GM12878 (cell line): ENCODE data around the gene SPINK4. TPM values are rescaled to one million over a fixed set of nuclear protein-coding genes. Genes with fewer than 3 reads are reported as not detected.

Source experiments
- ATAC-seq: fragments of 200-7000 bp; cut with Tn5 transposase; 3 replicates; pipeline ENCODE4 v1.9.1; 2020; ENCODE audit warnings: mild to moderate bottlenecking, moderate library complexity
- BruUV-seq: library from RNA; stranded (reverse); fragments of 400-500 nt; replicated peaks from 2 replicates; lab custom pipeline; 2021; lab: Mats Ljungman, UMichigan
- CTCF ChIA-PET: fragments of 300-600 bp; sonication (Branson Sonifier 250); formaldehyde crosslinking; extraction: SDS; loops from one replicate; lab custom pipeline; 2021; ENCODE audit warnings: inconsistent platforms; lab: Yijun Ruan, JAX
- POLR2A ChIA-PET: fragments of 350-600 bp; formaldehyde crosslinking; extraction: SDS; loops from one replicate; lab custom pipeline; 2021; ENCODE audit warnings: inconsistent platforms; lab: Charles Lee
- RAD21 ChIA-PET: fragments of 300-600 bp; sonication (Branson Sonifier 250); formaldehyde crosslinking; loops from one replicate; lab custom pipeline; 2023; ENCODE audit warnings: antibody characterized with exemption; ENCODE audit not compliant: unreplicated experiment; lab: Charles Lee
- SMC1A ChIA-PET: fragments of 300-600 bp; sonication (Branson Sonifier 250); formaldehyde crosslinking; loops from one replicate; lab custom pipeline; 2023; ENCODE audit not compliant: unreplicated experiment, uncharacterized antibody; lab: Charles Lee
- DNase-seq: peaks from one replicate; pipeline ENCODE4 v3.0.0-alpha.2; 2011; ENCODE audit warnings: low read depth, low spot score
- FAIRE-seq: peaks from 3 replicates; lab custom pipeline; 2011; peaks lifted over from hg19 to GRCh38; lab: Jason Lieb, UNC
- H2AFZ ChIP-seq: 2 replicates; pipeline ENCODE4 v1.6.0; 2011; ENCODE audit warnings: low read depth, low read length, control low read depth; ENCODE audit not compliant: control insufficient read depth
- H3K27ac ChIP-seq: 2 replicates; pipeline ENCODE4 v1.5.1; 2011; ENCODE audit warnings: control low read depth; ENCODE audit not compliant: control insufficient read depth, insufficient read depth
- H3K27me3 ChIP-seq, 2 experiments: replicated peaks in 1 of 2; 2 replicates each; pipeline versions ENCODE4 v1.6.0 to v1.6.1; 2011; ENCODE audit warnings: low read length in 1 of 2; ENCODE audit not compliant: control insufficient read depth in 2 of 2, insufficient read depth in 2 of 2
- H3K36me3 ChIP-seq, 2 experiments: 2 replicates each; pipeline ENCODE4 v1.5.1; 2011; ENCODE audit warnings: low read length in 1 of 2; ENCODE audit not compliant: control insufficient read depth in 2 of 2, insufficient read depth in 2 of 2
- H3K4me1 ChIP-seq: 2 replicates; pipeline ENCODE4 v1.6.1; 2011; ENCODE audit warnings: mild to moderate bottlenecking, low read length, moderate library complexity, mixed read lengths; ENCODE audit not compliant: control insufficient read depth, insufficient read depth
- H3K4me2 ChIP-seq: 2 replicates; pipeline ENCODE4 v1.6.0; 2011; ENCODE audit warnings: control low read depth; ENCODE audit not compliant: control insufficient read depth, insufficient read depth
- H3K4me3 ChIP-seq: fragments of 200-600 bp; sonication (generic); 2 replicates; pipeline ENCODE4 v1.5.1; 2016
- H3K79me2 ChIP-seq: 2 replicates; pipeline ENCODE4 v1.6.0; 2011; ENCODE audit warnings: low read length; ENCODE audit not compliant: control insufficient read depth, insufficient read depth
- H3K9ac ChIP-seq: 2 replicates; pipeline ENCODE4 v1.8.0; 2011; ENCODE audit warnings: low read length, control low read depth, mixed read lengths; ENCODE audit not compliant: control insufficient read depth, insufficient read depth
- H3K9me3 ChIP-seq: replicated peaks from 3 replicates; pipeline ENCODE4 v1.5.1; 2011; ENCODE audit warnings: mild to moderate bottlenecking, low read length; ENCODE audit not compliant: control insufficient read depth, insufficient read depth
- H4K20me1 ChIP-seq: 2 replicates; pipeline ENCODE4 v1.6.0; 2011; ENCODE audit not compliant: control insufficient read depth, insufficient read depth
- BCL11A ChIP-seq: IDR thresholded peaks from 2 replicates; pipeline ENCODE4 v1.6.1; 2011; ENCODE audit warnings: low read depth, low read length
- BMI1 ChIP-seq: fragments of 450-650 bp; IDR thresholded peaks from 2 replicates; pipeline ENCODE4 v1.6.1; 2016; ENCODE audit warnings: mild to moderate bottlenecking, moderate library complexity, borderline replicate concordance
- CEBPB ChIP-seq, 2 experiments: fragments of 150-350 bp in 1 of 2; IDR thresholded peaks; 2 replicates each; pipeline ENCODE4 v1.6.1; 2012 to 2014; ENCODE audit warnings: low read depth in 2 of 2, low read length in 2 of 2, borderline replicate concordance in 1 of 2, inconsistent platforms in 1 of 2
- DPF2 ChIP-seq: fragments of 450-650 bp; IDR thresholded peaks from 2 replicates; pipeline ENCODE4 v1.6.1; 2017; ENCODE audit warnings: mild to moderate bottlenecking
- ESRRA ChIP-seq: IDR thresholded peaks from 2 replicates; pipeline ENCODE4 v1.6.1; 2012; ENCODE audit warnings: mild to moderate bottlenecking, low read length, improper control_type of control experiment
- FOXK2 ChIP-seq: fragments of 450-650 bp; IDR thresholded peaks from 2 replicates; pipeline ENCODE4 v1.6.1; 2017; ENCODE audit warnings: mild to moderate bottlenecking, moderate library complexity
- HCFC1 ChIP-seq: fragments of 150-350 bp; IDR thresholded peaks from 2 replicates; pipeline ENCODE4 v1.6.1; 2014; ENCODE audit warnings: low read length
- KDM1A ChIP-seq: fragments of 200-600 bp; sonication (generic); IDR thresholded peaks from 2 replicates; pipeline ENCODE4 v1.6.1; 2016; ENCODE audit warnings: borderline replicate concordance
- RB1 ChIP-seq: fragments of 450-650 bp; formaldehyde crosslinking; IDR thresholded peaks from 2 replicates; pipeline ENCODE4 v1.6.1; 2017; ENCODE audit warnings: mild to moderate bottlenecking, borderline replicate concordance
- RBBP5 ChIP-seq: fragments of 200-600 bp; sonication (generic); conservative IDR thresholded peaks from 2 replicates; pipeline ENCODE4 v1.6.1; 2016
- SREBF2 ChIP-seq: IDR thresholded peaks from 2 replicates; pipeline ENCODE4 v1.6.1; 2012; ENCODE audit warnings: mild to moderate bottlenecking, low read length
- TCF3 ChIP-seq: IDR thresholded peaks from 2 replicates; pipeline ENCODE4 v1.6.1; 2012; ENCODE audit warnings: low read depth, mild to moderate bottlenecking, low read length, borderline replicate concordance; ENCODE audit not compliant: insufficient read depth
- WGBS: methylation state at CpG from one replicate; pipeline ENCODE4 v1.1.6; 2016; ENCODE audit warnings: low lambda C conversion rate; ENCODE audit not compliant: insufficient replicate concordance, insufficient coverage; ENCODE audit errors: missing lambda C conversion rate; 5-methylcytosine and 5-hydroxymethylcytosine counted together
- in situ Hi-C: fragments of 300-500 bp; cut with MboI; formaldehyde crosslinking; loops from 9 replicates; pipeline ENCODE4 v1.14.3; 2018; ENCODE audit warnings: mixed read lengths
- intact Hi-C: fragments of 100-400 bp; cut with micrococcal nuclease; formaldehyde crosslinking; loops from one replicate; pipeline ENCODE4 v1.14.2; 2022; ENCODE audit not compliant: unreplicated experiment
- polyA plus RNA-seq, 11 experiments: library from polyadenylated mRNA; depleted of rRNA in 4 of 11; unstranded in 6 of 11; stranded (reverse) in 5 of 11; fragments of >200 nt; fragmentation: Nextera tagmentation in 4 of 11; fragmentation: Illumina TruSeq in 1 of 11; extraction: Ambion mirVana in 4 of 11; extraction: Trizol in 1 of 11; gene quantifications; 1 replicate in 1 of 11; 2 replicates in 10 of 11; pipeline versions ENCODE4 v1.2.1 to v1.2.3, GENCODE V29; 2011 to 2016; ENCODE audit warnings: inconsistent platforms in 2 of 11, missing spikeins in 2 of 11, low read depth in 1 of 11
- total RNA-seq, 4 experiments: library from RNA; depleted of rRNA in 3 of 4; stranded (reverse); fragments of >200 nt in 3 of 4; fragmentation: Illumina TruSeq in 1 of 4; extraction: Trizol in 1 of 4; gene quantifications; 2 replicates each; pipeline versions ENCODE4 v1.2.1 to v1.2.3, GENCODE V29; 2013 to 2021
- TF ChIP-seq, protein P1 (sequence below): IDR thresholded peaks from 2 replicates; pipeline ENCODE4 v1.6.1; 2011; ENCODE audit warnings: low read depth, low read length, improper control_type of control experiment, borderline replicate concordance
- TF ChIP-seq, protein P2 (sequence below): fragments of 450-650 bp; IDR thresholded peaks from 2 replicates; pipeline ENCODE4 v1.6.1; 2016; ENCODE audit warnings: mild to moderate bottlenecking
- TF ChIP-seq, protein P3 (sequence below), 3 experiments: IDR thresholded peaks in 2 of 3; conservative IDR thresholded peaks in 1 of 3; 2 replicates each; pipeline ENCODE4 v1.5.1; 2011; ENCODE audit warnings: low read depth in 3 of 3, low read length in 3 of 3, mild to moderate bottlenecking in 3 of 3, control low read depth in 2 of 3, moderate library complexity in 2 of 3, inconsistent platforms in 1 of 3, mixed read lengths in 1 of 3; ENCODE audit not compliant: control insufficient read depth in 2 of 3, insufficient read depth in 1 of 3; ENCODE audit errors: extremely low read depth in 1 of 3

SPINK4 gene
- total and polyA plus RNA-seq, 10 of the 15 experiments (the other 5 are each of a cell fraction or from before 2014, with no cell fraction given): not detected

DNA sequence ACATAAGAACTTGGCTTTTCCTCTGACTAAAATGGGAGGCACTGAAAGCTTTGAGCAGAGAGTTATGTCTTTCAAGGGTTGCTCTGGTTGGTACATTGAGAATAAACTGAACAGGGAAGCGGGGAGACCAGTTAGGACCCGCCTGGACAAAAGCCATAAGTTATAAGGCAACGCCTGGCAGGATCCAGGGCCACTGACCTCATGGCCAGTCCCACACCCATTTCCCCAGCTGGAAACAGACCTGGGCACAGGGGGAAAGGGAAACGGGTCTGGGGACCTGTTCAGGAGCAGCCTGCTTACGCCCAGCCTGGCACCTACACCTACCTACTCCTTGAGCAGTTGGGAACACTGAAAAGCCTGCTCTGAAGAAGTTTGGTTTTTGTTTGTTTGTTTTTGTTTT, 1.3 kb downstream of the SPINK4 start:
- CTCF ChIA-PET: no interaction called here
- ATAC-seq (no peak), DNase-seq (no peak), FAIRE-seq (no peak)
- Histone ChIP-seq H3K9me3 (no peaks in the 10 kb centered on the region), H3K4me1 (no peaks in the 10 kb centered on the region), H3K36me3 (no peaks in the 10 kb centered on the region), H3K4me3 (no peak overlapping the region), H3K27me3 (0 out of 4 replicates have a peak, but pooled peaks cover 0 to under 1% of the 10 kb centered on the region in 2 experiments), H2AFZ (no peak overlapping the region), H3K4me2 (no peak overlapping the region), H3K79me2 (no peaks in the 10 kb centered on the region), H4K20me1 (no peaks in the 10 kb centered on the region), H3K27ac (no peak overlapping the region), H3K9ac (no peak overlapping the region)
- TF ChIP-seq BMI1: no peak
- no peak for TF ChIP-seq RB1
- TF ChIP-seq, protein P1, sequence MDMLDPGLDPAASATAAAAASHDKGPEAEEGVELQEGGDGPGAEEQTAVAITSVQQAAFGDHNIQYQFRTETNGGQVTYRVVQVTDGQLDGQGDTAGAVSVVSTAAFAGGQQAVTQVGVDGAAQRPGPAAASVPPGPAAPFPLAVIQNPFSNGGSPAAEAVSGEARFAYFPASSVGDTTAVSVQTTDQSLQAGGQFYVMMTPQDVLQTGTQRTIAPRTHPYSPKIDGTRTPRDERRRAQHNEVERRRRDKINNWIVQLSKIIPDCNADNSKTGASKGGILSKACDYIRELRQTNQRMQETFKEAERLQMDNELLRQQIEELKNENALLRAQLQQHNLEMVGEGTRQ: no peak
- TF ChIP-seq SREBF2: no peak
- TF ChIP-seq HCFC1: no peak
- no peak for TF ChIP-seq TCF3
- TF ChIP-seq, protein P2, sequence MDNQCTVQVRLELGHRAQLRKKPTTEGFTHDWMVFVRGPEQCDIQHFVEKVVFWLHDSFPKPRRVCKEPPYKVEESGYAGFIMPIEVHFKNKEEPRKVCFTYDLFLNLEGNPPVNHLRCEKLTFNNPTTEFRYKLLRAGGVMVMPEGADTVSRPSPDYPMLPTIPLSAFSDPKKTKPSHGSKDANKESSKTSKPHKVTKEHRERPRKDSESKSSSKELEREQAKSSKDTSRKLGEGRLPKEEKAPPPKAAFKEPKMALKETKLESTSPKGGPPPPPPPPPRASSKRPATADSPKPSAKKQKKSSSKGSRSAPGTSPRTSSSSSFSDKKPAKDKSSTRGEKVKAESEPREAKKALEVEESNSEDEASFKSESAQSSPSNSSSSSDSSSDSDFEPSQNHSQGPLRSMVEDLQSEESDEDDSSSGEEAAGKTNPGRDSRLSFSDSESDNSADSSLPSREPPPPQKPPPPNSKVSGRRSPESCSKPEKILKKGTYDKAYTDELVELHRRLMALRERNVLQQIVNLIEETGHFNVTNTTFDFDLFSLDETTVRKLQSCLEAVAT: no peak
- TF ChIP-seq DPF2: no peak
- TF ChIP-seq CEBPB (IDR thresholded peaks at IDR 0.05; ENCODE audit: borderline replicate concordance in 1 of 2, low read depth in 2 of 2, low read length in 2 of 2): no peak
- TF ChIP-seq RBBP5: no peak
- TF ChIP-seq BCL11A: no peak
- TF ChIP-seq KDM1A: no peak
- TF ChIP-seq ESRRA: no peak
- TF ChIP-seq FOXK2: no peak
- TF ChIP-seq, protein P3, sequence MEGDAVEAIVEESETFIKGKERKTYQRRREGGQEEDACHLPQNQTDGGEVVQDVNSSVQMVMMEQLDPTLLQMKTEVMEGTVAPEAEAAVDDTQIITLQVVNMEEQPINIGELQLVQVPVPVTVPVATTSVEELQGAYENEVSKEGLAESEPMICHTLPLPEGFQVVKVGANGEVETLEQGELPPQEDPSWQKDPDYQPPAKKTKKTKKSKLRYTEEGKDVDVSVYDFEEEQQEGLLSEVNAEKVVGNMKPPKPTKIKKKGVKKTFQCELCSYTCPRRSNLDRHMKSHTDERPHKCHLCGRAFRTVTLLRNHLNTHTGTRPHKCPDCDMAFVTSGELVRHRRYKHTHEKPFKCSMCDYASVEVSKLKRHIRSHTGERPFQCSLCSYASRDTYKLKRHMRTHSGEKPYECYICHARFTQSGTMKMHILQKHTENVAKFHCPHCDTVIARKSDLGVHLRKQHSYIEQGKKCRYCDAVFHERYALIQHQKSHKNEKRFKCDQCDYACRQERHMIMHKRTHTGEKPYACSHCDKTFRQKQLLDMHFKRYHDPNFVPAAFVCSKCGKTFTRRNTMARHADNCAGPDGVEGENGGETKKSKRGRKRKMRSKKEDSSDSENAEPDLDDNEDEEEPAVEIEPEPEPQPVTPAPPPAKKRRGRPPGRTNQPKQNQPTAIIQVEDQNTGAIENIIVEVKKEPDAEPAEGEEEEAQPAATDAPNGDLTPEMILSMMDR (IDR thresholded peaks at IDR 0.05 in 2 of 3, conservative IDR thresholded peaks at IDR 0.05 in 1 of 3; ENCODE audit: control insufficient read depth in 2 of 3, extremely low read depth in 1 of 3, insufficient read depth in 1 of 3, low read depth in 3 of 3, low read length in 3 of 3): no peak
- POLR2A ChIA-PET: no interaction called here
- SMC1A ChIA-PET: interaction anchor here (1.3 kb wide), 1 partner anchor 15 kb away, joined by 4 read pairs; no protein-coding TSS in a partner anchor
- intact Hi-C loops: no loop called here
- BruUV-seq: no TSS peak
- RAD21 ChIA-PET: no interaction called here
- in situ Hi-C loops: no loop called here
- WGBS: 30% methylated on average over 5 of the region's 5 CpGs
